GM23338 (cell line): ENCODE measurements around the gene TIPIN. TPM values are rescaled to one million over a fixed set of nuclear protein-coding genes. Genes with fewer than 3 reads are reported as not detected.

Experiments
- ATAC-seq: fragments of 200-7000 bp; cut with Tn5 transposase; 3 replicates; pipeline ENCODE4 v1.9.1; 2020
- DNase-seq: peaks from one replicate; pipeline ENCODE4 v3.0.0-alpha.2; 2015; ENCODE audit warnings: low spot score
- H2AFZ ChIP-seq: fragments of 200-600 bp; sonication (generic); 2 replicates; pipeline ENCODE4 v1.8.0; 2016; ENCODE audit warnings: antibody characterized with exemption, mild to moderate bottlenecking, moderate library complexity
- H3F3A ChIP-seq: fragments of 200-600 bp; sonication (generic); replicated peaks from 2 replicates; pipeline ENCODE4 v1.8.0; 2017; ENCODE audit warnings: antibody characterized with exemption, mixed run types, low read depth
- H3K27ac ChIP-seq: fragments of 200-600 bp; sonication (generic); 2 replicates; pipeline ENCODE4 v1.6.1; 2016; ENCODE audit warnings: low read depth
- H3K27me3 ChIP-seq: fragments of 200-600 bp; sonication (generic); 2 replicates; pipeline ENCODE4 v1.8.0; 2016; ENCODE audit warnings: mild to moderate bottlenecking, mixed run types, moderate library complexity; ENCODE audit not compliant: insufficient read depth
- H3K36me3 ChIP-seq: fragments of 200-600 bp; sonication (generic); 2 replicates; pipeline ENCODE4 v1.8.0; 2016; ENCODE audit warnings: mild to moderate bottlenecking; ENCODE audit not compliant: insufficient read depth
- H3K4me1 ChIP-seq: fragments of 200-600 bp; sonication (generic); 2 replicates; pipeline ENCODE4 v1.8.0; 2016; ENCODE audit warnings: mild to moderate bottlenecking, moderate library complexity; ENCODE audit not compliant: insufficient read depth
- H3K4me2 ChIP-seq: fragments of 200-600 bp; sonication (generic); 2 replicates; pipeline ENCODE4 v1.7.1; 2017; ENCODE audit warnings: mixed run types
- H3K4me3 ChIP-seq: fragments of 200-600 bp; sonication (generic); 2 replicates; pipeline ENCODE4 v1.6.1; 2016; ENCODE audit warnings: mixed run types
- H3K79me2 ChIP-seq: fragments of 200-600 bp; sonication (generic); replicated peaks from 2 replicates; pipeline ENCODE4 v1.8.0; 2017; ENCODE audit warnings: mild to moderate bottlenecking; ENCODE audit not compliant: insufficient read depth
- H3K9me2 ChIP-seq: fragments of 200-600 bp; sonication (generic); 2 replicates; pipeline ENCODE4 v1.8.0; 2017; ENCODE audit not compliant: insufficient read depth
- H4K20me1 ChIP-seq: fragments of 200-600 bp; sonication (generic); replicated peaks from 2 replicates; pipeline ENCODE4 v1.8.0; 2017; ENCODE audit warnings: mild to moderate bottlenecking; ENCODE audit not compliant: insufficient read depth
- H3K27ac Mint-ChIP-seq: 2 replicates; pipeline ENCODE4 v1.8.0; 2020; ENCODE audit warnings: inconsistent platforms, mild to moderate bottlenecking, moderate library complexity, mixed read lengths
- H3K27me3 Mint-ChIP-seq: 3 replicates; pipeline ENCODE4 v1.8.0; 2022; ENCODE audit warnings: low read depth, mild to moderate bottlenecking, moderate library complexity, mixed read lengths, inconsistent platforms; ENCODE audit not compliant: insufficient read depth, poor library complexity
- H3K36me3 Mint-ChIP-seq: 3 replicates; pipeline ENCODE4 v1.8.0; 2021; ENCODE audit warnings: low read depth, mild to moderate bottlenecking, inconsistent platforms, moderate library complexity, mixed read lengths
- H3K4me1 Mint-ChIP-seq: 3 replicates; pipeline ENCODE4 v1.8.0; 2020; ENCODE audit warnings: mild to moderate bottlenecking, inconsistent platforms, mixed read lengths
- H3K4me3 Mint-ChIP-seq: 3 replicates; pipeline ENCODE4 v1.8.0; 2021; ENCODE audit warnings: moderate library complexity, mild to moderate bottlenecking, inconsistent platforms, mixed read lengths
- H3K9me3 Mint-ChIP-seq: 3 replicates; pipeline ENCODE4 v1.8.0; 2020; ENCODE audit warnings: moderate library complexity, mild to moderate bottlenecking, inconsistent platforms, mixed read lengths
- ETS1 ChIP-seq: IDR thresholded peaks from 2 replicates; pipeline ENCODE4 v1.6.1; 2016; ENCODE audit warnings: antibody characterized with exemption
- EZH2 ChIP-seq: fragments of 200-600 bp; sonication (generic); IDR thresholded peaks from one replicate; pipeline ENCODE4 v1.8.0; 2017; ENCODE audit warnings: antibody characterized with exemption, mild to moderate bottlenecking, low read depth; ENCODE audit not compliant: unreplicated experiment
- EZH2phosphoT487 ChIP-seq: fragments of 200-600 bp; sonication (generic); IDR thresholded peaks from one replicate; pipeline ENCODE4 v1.8.1; 2018; ENCODE audit warnings: antibody characterized with exemption; ENCODE audit not compliant: unreplicated experiment
- JUNB ChIP-seq: IDR thresholded peaks from one replicate; pipeline ENCODE4 v1.6.1; 2016; ENCODE audit warnings: antibody characterized with exemption; ENCODE audit not compliant: unreplicated experiment
- NANOG ChIP-seq: IDR thresholded peaks from 2 replicates; pipeline ENCODE4 v1.6.1; 2016; ENCODE audit warnings: antibody characterized with exemption, borderline replicate concordance
- POLR2AphosphoS5 ChIP-seq: IDR thresholded peaks from 2 replicates; pipeline ENCODE4 v1.6.1; 2016; ENCODE audit warnings: antibody characterized with exemption, low read depth
- STAT1 ChIP-seq: IDR thresholded peaks from one replicate; pipeline ENCODE4 v1.6.1; 2016; ENCODE audit warnings: antibody characterized with exemption; ENCODE audit not compliant: unreplicated experiment
- ZNF114 ChIP-seq: fragments of 250-450 bp; sonication (Bioruptor Pico); IDR thresholded peaks from 2 replicates; pipeline ENCODE4 v1.5.0; 2020; ENCODE audit warnings: mild to moderate bottlenecking, moderate library complexity
- polyA plus RNA-seq: library from polyadenylated mRNA; unstranded; fragments of >200 nt; fragmentation: Nextera tagmentation; extraction: Ambion mirVana; gene quantifications from 2 replicates; pipeline ENCODE4 v1.2.1, GENCODE V29; 2016
- total RNA-seq: library from RNA; depleted of rRNA; stranded (reverse); fragments of >200 nt; shearing (Covaris generic); gene quantifications from 2 replicates; pipeline ENCODE4 v1.2.3, GENCODE V29; 2014
- TF ChIP-seq, protein P1 (sequence below), 2 experiments: fragments of 200-600 bp in 1 of 2; sonication (generic) in 1 of 2; conservative IDR thresholded peaks; 2 replicates each; pipeline versions ENCODE4 v1.5.1 to v1.6.1; 2016 to 2017; ENCODE audit warnings: antibody characterized with exemption in 2 of 2, low read depth in 2 of 2, mild to moderate bottlenecking in 2 of 2, moderate library complexity in 1 of 2
- TF ChIP-seq, protein P2 (sequence below): fragments of 250-450 bp; sonication (Bioruptor Pico); IDR thresholded peaks from 2 replicates; pipeline ENCODE4 v1.5.0; 2020; ENCODE audit warnings: mild to moderate bottlenecking, moderate library complexity

Gene TIPIN
- total and polyA plus RNA-seq, 2 experiments from 2014 or later = 25.3 to 39.1 TPM

GRCh38 chr15:66323312-66323928 lies 33.1 kb downstream of the TIPIN start:
- Mint-ChIP-seq H3K27ac (no peak overlapping the region), H3K27me3 (no peaks in the 10 kb centered on the region), H3K4me3 (no peak overlapping the region), H3K36me3 (peaks cover 41% of the 10 kb centered on the region), H3K4me1 (no peaks in the 10 kb centered on the region), H3K9me3 (no peaks in the 10 kb centered on the region)
- peaks cover 13% of the 10 kb centered on the region; the same call in 1 of the 2 replicates for H3K36me3 ChIP-seq
- ATAC-seq (peak; percentile 54), DNase-seq (peak; percentile 13)
- H3K79me2 ChIP-seq = no peaks in the 10 kb centered on the region
- H3K27me3 ChIP-seq = no peaks in the 10 kb centered on the region
- H3K4me2 ChIP-seq = no peak overlapping the region
- no peaks in the 10 kb centered on the region for H4K20me1 ChIP-seq
- no peak overlapping the region for H2AFZ ChIP-seq
- no peaks in the 10 kb centered on the region for H3K4me1 ChIP-seq
- H3F3A ChIP-seq = no peaks in the 10 kb centered on the region
- H3K9me2 ChIP-seq = no peaks in the 10 kb centered on the region
- TF ChIP-seq POLR2AphosphoS5 (no peak), STAT1 (no peak)
- TF ChIP-seq, protein P1, sequence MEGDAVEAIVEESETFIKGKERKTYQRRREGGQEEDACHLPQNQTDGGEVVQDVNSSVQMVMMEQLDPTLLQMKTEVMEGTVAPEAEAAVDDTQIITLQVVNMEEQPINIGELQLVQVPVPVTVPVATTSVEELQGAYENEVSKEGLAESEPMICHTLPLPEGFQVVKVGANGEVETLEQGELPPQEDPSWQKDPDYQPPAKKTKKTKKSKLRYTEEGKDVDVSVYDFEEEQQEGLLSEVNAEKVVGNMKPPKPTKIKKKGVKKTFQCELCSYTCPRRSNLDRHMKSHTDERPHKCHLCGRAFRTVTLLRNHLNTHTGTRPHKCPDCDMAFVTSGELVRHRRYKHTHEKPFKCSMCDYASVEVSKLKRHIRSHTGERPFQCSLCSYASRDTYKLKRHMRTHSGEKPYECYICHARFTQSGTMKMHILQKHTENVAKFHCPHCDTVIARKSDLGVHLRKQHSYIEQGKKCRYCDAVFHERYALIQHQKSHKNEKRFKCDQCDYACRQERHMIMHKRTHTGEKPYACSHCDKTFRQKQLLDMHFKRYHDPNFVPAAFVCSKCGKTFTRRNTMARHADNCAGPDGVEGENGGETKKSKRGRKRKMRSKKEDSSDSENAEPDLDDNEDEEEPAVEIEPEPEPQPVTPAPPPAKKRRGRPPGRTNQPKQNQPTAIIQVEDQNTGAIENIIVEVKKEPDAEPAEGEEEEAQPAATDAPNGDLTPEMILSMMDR (conservative IDR thresholded peaks at IDR 0.05; ENCODE audit: low read depth in 2 of 2) = 0 out of 4 replicates have a peak, but pooled peaks have one; percentile 7 to 15
- peak overlapping the region; percentile 35; the same call in 1 of the 2 replicates for H3K27ac ChIP-seq
- H3K4me3 ChIP-seq = no peak overlapping the region

- no peak for ATAC-seq
- Histone ChIP-seq H3K4me1 (no peaks in the 10 kb centered on the region), H3K36me3 (0 out of 2 replicates have a peak, but pooled peaks cover 3% of the 10 kb centered on the region), H3K27ac (no peak overlapping the region), H3K27me3 (no peaks in the 10 kb centered on the region), H3K9me2 (no peaks in the 10 kb centered on the region), H3K79me2 (no peaks in the 10 kb centered on the region), H3F3A (no peaks in the 10 kb centered on the region), H4K20me1 (no peaks in the 10 kb centered on the region; the same call in 1 of the 2 replicates), H3K4me2 (no peak overlapping the region), H3K4me3 (no peak overlapping the region), H2AFZ (no peak overlapping the region)
- Mint-ChIP-seq H3K4me1 (no peaks in the 10 kb centered on the region), H3K9me3 (no peaks in the 10 kb centered on the region), H3K27me3 (no peaks in the 10 kb centered on the region), H3K4me3 (no peak overlapping the region), H3K27ac (no peak overlapping the region), H3K36me3 (peaks cover 18% of the 10 kb centered on the region)
- no peak for DNase-seq
- no peak for TF ChIP-seq JUNB
- no peak for TF ChIP-seq POLR2AphosphoS5
- TF ChIP-seq ETS1 = no peak
- TF ChIP-seq, protein P2, sequence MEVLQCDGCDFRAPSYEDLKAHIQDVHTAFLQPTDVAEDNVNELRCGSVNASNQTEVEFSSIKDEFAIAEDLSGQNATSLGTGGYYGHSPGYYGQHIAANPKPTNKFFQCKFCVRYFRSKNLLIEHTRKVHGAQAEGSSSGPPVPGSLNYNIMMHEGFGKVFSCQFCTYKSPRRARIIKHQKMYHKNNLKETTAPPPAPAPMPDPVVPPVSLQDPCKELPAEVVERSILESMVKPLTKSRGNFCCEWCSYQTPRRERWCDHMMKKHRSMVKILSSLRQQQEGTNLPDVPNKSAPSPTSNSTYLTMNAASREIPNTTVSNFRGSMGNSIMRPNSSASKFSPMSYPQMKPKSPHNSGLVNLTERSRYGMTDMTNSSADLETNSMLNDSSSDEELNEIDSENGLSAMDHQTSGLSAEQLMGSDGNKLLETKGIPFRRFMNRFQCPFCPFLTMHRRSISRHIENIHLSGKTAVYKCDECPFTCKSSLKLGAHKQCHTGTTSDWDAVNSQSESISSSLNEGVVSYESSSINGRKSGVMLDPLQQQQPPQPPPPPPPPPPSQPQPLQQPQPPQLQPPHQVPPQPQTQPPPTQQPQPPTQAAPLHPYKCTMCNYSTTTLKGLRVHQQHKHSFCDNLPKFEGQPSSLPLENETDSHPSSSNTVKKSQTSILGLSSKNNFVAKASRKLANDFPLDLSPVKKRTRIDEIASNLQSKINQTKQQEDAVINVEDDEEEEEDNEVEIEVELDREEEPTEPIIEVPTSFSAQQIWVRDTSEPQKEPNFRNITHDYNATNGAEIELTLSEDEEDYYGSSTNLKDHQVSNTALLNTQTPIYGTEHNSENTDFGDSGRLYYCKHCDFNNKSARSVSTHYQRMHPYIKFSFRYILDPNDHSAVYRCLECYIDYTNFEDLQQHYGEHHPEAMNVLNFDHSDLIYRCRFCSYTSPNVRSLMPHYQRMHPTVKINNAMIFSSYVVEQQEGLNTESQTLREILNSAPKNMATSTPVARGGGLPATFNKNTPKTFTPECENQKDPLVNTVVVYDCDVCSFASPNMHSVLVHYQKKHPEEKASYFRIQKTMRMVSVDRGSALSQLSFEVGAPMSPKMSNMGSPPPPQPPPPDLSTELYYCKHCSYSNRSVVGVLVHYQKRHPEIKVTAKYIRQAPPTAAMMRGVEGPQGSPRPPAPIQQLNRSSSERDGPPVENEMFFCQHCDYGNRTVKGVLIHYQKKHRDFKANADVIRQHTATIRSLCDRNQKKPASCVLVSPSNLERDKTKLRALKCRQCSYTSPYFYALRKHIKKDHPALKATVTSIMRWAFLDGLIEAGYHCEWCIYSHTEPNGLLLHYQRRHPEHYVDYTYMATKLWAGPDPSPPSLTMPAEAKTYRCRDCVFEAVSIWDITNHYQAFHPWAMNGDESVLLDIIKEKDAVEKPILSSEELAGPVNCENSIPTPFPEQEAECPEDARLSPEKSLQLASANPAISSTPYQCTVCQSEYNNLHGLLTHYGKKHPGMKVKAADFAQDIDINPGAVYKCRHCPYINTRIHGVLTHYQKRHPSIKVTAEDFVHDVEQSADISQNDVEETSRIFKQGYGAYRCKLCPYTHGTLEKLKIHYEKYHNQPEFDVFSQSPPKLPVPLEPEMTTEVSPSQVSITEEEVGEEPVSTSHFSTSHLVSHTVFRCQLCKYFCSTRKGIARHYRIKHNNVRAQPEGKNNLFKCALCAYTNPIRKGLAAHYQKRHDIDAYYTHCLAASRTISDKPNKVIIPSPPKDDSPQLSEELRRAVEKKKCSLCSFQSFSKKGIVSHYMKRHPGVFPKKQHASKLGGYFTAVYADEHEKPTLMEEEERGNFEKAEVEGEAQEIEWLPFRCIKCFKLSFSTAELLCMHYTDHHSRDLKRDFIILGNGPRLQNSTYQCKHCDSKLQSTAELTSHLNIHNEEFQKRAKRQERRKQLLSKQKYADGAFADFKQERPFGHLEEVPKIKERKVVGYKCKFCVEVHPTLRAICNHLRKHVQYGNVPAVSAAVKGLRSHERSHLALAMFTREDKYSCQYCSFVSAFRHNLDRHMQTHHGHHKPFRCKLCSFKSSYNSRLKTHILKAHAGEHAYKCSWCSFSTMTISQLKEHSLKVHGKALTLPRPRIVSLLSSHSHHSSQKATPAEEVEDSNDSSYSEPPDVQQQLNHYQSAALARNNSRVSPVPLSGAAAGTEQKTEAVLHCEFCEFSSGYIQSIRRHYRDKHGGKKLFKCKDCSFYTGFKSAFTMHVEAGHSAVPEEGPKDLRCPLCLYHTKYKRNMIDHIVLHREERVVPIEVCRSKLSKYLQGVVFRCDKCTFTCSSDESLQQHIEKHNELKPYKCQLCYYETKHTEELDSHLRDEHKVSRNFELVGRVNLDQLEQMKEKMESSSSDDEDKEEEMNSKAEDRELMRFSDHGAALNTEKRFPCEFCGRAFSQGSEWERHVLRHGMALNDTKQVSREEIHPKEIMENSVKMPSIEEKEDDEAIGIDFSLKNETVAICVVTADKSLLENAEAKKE = no peak
- no peak for TF ChIP-seq EZH2phosphoT487
- no peak for TF ChIP-seq NANOG
- no peak for TF ChIP-seq ZNF114
- no peak for TF ChIP-seq EZH2
Measured at GRCh38 chr15:66312144-66312543, 44.3 kb downstream of the TIPIN start.
